ENCODE measurements around the gene KCTD12.

GRCh38 chr13:76883236-76883635 is 3.0 kb downstream of the KCTD12 start:
- no peak for TF ChIP-seq CTCF (IDR thresholded peaks at IDR 0.05)
- TF ChIP-seq POLR2A (IDR thresholded peaks at IDR 0.05): no peak
